ENCODE data around the gene RDH5.

DNA sequence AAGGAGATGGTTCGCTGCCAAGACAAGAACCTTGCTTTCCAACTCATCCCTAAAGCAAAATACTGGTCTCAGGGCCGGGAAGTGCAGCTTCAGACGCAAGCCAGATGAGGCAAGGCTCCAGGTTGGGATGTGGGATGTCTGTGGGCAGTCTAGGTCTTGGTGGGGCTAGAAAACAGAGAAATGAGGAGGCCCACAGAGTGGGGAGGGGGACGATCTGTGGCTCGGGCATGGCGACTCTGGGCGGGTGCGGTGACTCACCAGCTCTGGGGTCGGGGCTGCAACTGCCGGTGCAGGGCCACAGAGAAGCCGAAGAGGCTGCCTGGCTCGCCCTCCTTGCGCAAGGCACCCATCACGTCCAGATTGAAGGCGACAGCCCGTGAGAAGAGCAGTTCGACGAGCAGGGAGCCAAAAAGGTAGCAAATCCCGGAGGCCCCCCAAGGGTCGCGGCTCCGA is 12.9 kb upstream of the RDH5 start:
- no peak for TF ChIP-seq CTCF (conservative IDR thresholded peaks at IDR 0.05)
- TF ChIP-seq EZH2 (IDR thresholded peaks at IDR 0.05; ENCODE audit: low read depth): no peak
